DMS53 treated with DMSO at 0.1 percent for 48 hours (cell line): ENCODE results near the gene KRT36.

Experiments used
- DNase-seq: peaks from one replicate; lab custom pipeline; 2025; ENCODE audit not compliant: unreplicated experiment; lab: John Stamatoyannopoulos, UW

KRT36 gene

GRCh38 chr17:41480136-41480535 is 9.6 kb downstream of the KRT36 start:
- DNase-seq = no peak

DNA sequence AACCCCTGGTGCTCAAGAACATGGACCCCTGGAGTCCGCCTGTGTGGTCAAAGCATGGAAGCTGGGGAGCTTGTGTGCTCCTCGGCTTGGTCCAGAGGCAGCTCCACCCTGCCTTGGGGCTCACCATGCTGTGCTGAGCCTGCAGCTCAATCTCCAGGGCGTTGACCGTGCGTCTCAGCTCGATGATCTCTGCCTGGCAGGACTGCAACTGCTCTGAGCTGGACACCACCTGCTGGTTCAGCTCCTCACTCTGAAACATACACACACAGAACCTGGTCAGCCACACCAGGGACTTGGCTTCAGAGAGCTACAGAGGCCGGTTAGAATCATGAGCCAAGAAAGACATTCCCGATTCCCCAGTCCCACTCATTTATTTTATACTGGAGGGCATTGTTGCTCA is 11.5 kb downstream of the KRT36 start:
- DNase-seq = no peak

- no peak for DNase-seq
Measured at GRCh38 chr17:41476866-41477815, 12.6 kb downstream of the KRT36 start.

DNA sequence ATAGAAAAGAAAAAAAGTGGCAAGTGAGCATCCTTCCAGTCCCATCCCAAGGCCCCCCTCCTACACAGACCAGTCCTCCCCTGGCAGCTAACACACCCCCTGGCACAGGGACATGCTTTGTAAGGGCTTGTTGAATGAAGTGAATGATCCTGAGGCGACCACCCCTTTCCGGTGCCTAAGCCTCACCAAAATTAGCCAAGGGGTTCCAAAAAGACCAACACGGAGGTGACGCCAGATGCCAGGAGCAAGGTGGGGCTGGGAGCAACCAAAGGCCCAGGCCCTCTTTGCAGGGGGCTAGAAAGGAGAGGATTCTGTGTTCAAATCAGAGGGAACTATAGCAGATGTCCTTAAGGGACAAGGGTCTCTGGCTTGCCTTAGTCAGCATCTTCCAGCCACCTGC is 14.3 kb downstream of the KRT36 start:
- DNase-seq = no peak

GRCh38 chr17:41474863-41475262 is 14.8 kb downstream of the KRT36 start:
- DNase-seq = no peak

DNA sequence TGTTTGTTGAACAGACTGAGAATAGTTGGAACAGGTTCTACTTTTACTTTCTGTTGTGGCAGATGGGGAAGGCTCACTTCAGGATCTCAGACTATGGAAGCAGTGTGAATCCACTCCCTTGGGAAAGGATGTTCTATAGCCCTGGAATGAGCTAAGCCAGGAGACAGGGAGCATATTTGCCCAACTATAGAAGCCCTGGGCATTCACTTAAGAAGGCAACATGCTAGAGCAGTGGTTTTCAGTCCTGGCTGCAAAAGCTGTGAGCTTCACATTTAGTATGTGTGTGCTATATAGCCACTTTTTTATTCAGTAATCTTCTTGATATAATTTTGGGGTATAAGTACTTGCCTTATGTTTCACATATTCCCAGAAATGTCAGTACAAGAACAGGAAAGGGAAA is 21.4 kb downstream of the KRT36 start:
- no peak for DNase-seq

- no peak for DNase-seq
Measured at GRCh38 chr17:41467561-41467960, 22.1 kb downstream of the KRT36 start.

- DNase-seq = no peak
Measured at GRCh38 chr17:41466988-41467387, 22.7 kb downstream of the KRT36 start, which contains the start of gene KRT32. TSS of gene KRT32 (minus strand) at chr17:41467386. CDS start at chr17:41467325, 61 bp downstream.

DNA sequence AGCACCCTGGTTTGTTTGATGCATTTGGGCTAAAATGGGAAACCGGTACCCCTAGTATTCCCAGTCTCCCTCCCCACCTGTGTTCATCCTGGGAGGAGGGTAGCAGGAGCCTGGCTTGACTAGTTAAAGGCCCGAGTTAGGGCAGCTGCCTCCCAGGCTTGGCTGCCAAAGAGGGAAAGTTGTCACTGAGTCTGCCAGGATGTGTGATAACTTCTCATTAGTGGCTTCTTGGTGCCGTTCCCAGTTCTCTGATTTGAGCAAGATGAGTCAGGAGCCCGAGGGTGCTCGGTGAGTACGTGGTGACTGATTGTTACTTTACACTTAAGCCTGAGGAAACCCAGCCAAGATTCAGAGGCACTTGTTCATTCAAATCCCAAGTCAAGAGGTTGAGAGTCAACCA is 25.0 kb downstream of the KRT36 start:
- no peak for DNase-seq

GRCh38 chr17:41464173-41464572 is 25.5 kb downstream of the KRT36 start:
- DNase-seq = no peak

GRCh38 chr17:41463746-41464145 is 26.0 kb downstream of the KRT36 start:
- no peak for DNase-seq

DNA sequence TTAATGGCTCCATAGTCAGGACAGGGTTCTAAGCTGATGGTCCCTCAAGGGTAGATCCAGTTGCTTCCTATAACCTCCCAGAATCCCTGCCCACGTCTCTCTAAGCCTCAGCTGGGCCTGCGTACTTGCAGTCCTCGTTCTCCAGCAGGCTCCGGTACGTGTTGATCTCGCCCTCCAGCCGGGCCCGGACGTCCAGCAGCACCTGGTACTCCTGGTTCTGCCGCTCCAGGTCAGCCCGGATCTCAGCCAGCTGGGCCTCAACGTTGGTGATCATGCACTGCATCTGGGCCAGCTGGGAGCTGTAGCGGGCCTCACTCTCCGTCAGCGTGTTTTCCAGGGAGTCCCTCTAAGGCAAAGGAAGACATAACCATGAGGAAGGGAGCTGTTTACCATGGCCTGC is 27.0 kb downstream of the KRT36 start:
- no peak for DNase-seq

DNA sequence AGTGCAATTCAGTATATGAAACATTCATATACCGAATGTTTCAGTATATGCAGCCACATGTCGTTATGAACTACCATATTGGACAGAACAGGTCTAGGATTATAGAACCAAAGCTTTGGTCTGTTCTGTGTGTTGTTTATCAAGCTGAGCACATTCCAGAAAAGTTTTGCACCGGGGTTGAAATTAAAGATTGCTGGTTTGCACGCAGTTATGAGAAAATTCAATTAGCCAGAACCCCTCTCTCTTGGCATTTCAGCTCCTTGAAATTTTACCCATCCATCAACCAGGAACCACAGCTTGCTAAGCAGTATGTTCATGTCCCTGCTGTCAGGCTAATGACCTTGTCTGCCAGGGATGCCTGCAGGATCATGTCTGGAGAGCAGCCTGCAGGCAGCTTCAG is 32.0 kb downstream of the KRT36 start:
- no peak for DNase-seq

DNA sequence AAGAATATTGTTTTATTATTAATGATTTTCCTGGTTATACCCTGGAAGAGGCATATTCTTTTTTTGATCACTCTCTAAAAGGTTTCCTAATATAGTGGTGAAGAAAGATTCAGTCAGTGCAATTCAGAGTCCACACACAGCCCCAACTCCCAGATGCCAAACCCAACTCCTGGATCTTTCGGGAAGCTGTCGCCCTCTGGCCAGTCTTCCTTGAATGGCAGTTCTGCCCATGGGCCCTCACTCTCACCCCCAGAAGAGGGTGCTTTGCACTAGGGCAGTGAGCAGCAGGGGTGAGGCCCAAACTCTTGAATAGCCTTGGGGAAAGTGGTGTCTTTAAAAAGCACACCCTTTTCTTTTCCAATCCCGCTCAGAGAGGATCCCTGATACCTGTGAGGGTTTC is 33.5 kb downstream of the KRT36 start:
- no peak for DNase-seq

DNA sequence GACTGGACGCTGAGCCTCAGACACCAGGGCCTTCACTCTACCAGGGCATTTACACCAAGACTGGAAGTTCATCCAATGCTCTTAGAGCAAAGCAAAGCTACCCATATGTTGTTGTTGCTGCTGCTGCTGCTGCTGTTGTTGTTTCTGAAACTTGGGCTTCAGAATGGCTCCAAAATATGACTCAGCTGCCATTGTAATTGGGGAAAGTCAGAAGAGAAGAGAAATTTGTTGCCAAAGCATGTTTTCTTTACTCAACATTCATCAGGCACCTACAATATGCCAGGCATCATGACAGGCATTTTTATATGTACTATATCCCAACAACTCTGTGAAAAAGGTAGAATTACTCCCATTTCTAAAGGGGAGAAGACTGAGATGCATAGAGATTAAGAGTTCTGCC is 34.5 kb downstream of the KRT36 start:
- DNase-seq = no peak

DNA sequence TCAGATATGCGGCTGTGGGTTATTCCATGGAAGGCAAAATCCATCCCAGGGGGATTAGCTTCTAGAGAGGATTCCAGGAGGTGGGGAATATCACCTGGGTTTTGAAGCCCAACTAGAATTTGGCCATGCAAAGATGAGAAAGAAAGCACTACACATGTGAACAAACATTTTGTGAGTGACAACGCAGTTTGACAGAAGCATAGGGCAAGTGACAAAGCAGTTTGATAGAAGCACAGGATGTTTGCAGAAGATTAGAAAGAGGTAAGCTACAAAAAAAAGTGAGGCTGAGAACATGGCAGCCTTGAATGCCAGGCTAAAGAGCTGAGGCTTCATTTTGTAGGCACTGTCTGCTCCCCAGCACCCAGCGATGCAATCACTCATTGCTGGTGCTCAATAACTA is 36.6 kb downstream of the KRT36 start:
- no peak for DNase-seq

DNA sequence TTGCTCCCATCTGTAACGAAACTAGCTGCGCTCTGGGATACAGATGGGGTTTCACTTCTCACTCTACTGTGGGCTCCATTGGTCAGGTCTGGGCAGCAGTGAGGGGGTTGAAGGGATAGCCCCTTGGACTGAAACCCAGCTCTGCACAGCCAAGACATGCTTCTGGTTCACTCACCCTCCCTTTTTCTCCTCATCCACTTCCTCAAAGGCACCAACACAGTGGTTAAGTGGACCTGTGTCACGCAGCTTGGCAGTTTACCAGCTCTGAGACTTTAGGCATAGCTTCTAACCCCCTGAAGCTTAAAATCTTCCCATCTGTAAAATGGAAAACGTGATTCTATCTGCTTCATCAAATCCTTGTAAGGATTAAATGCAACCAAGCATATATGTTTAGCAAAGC is 37.4 kb downstream of the KRT36 start:
- no peak for DNase-seq

GRCh38 chr17:41451154-41451728 is 38.5 kb downstream of the KRT36 start:
- no peak for DNase-seq

DNA sequence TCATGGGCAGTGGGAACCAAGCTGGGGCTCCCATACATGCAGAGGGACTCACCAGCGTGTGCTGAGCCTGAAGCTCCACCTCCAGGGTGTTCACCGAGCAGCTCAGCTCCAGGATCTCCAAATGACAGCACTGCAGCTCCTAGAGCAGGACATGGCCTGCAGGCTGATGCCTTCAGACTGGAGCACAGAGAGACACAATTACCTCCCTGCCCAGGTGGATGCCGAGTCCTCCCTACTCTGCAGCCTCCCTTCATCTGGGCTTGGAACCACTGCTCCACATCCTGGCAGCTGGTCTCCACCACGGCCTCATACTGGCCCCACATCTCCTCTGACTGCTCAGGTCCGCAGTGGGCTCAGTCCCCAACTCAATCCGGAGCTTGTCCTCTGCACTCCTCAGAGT is 40.7 kb downstream of the KRT36 start:
- no peak for DNase-seq

DNA sequence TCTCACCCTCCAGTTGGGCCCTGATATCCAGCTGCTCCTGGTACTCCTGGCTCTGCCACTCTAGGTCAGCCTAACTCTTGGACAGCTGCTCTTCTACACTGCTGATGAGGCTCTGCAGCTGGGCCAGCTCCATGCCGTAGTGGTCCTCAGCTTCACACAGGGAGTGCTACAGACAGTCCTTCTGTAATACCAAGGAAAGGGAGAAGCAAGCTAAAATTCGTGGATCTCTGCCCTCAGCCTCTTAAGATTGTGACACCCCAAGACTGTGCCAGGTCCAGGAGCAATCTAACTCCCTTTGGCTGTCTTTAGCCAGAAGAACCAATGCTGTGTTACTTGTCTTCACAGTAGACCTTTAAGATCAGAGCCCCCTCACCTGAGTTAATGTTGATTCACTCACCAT is 41.2 kb downstream of the KRT36 start:
- DNase-seq = no peak

- DNase-seq = no peak
Measured at GRCh38 chr17:41446806-41447205, 42.9 kb downstream of the KRT36 start.

DNA sequence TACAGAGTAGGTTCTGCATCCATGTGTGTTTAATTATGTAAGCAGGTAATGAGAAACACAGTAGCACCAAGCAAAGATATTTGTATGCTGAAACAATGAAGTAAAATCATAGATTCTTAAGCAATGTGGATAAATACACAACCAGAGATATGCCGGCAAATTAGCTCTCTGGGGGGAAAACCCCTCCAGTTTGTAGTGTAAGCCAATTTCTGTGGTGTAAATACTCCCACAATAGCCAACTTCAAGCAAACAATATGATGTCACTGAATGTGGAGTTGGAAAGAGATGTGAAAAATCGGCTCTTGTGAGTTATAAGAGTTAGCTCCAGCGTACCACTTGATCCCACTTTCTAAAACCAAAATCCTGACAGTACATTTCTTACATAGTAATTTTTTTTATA is 45.1 kb downstream of the KRT36 start:
- DNase-seq = no peak

DNA sequence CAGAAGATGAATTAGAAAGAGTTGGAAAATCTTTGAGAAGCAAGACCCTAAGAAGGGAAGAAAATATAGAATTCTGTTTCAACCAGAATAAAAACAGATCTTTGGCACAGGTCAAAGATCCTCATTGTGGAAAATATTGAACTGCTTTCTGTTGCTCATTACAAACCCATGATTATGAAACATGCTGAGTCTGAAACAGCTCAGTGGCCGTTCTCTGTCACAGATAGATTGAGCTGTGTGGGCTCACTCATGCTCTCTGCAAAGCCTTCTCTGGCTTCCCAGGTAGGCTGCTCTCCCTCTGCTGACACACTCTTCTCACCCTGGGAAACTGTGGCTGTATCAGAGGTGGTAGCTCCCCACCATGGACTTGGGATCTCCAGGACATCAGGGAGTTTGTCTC is 45.5 kb downstream of the KRT36 start:
- no peak for DNase-seq
